ENCODE data around the gene CDKN2AIP. TPM values are rescaled to one million over a fixed set of nuclear protein-coding genes. Genes with fewer than 3 reads are reported as not detected.

CDKN2AIP gene
- total RNA-seq, 1 experiment from 2014 or later: 24.0 TPM

GRCh38 chr4:183448436-183448835 lies 4.0 kb downstream of the CDKN2AIP start:
- Histone ChIP-seq H2BK120ac (ENCODE audit: low read depth, low read length, poor library complexity, severe bottlenecking) (no peak overlapping the region), H3K79me2 (ENCODE audit: insufficient read depth, low read length) (peaks cover 3% of the 10 kb centered on the region; the same call in 1 of the 2 replicates), H4K5ac (ENCODE audit: insufficient read length, low read depth, low read length) (no peak overlapping the region), H3K4ac (ENCODE audit: low read depth, low read length) (no peak overlapping the region), H3K9ac (ENCODE audit: extremely low read depth, insufficient read length, low read length) (no peak overlapping the region), H3K23ac (ENCODE audit: insufficient read length, low read depth, low read length) (no peak overlapping the region), H3K56ac (ENCODE audit: insufficient read length, low read depth, low read length) (no peak overlapping the region), H3K9me3 (ENCODE audit: control insufficient read depth, low read depth, low read length) (no peaks in the 10 kb centered on the region), H3K18ac (ENCODE audit: insufficient read length, low read depth, low read length) (no peak overlapping the region), H2AK5ac (ENCODE audit: insufficient read length, low read length) (no peak overlapping the region), H3K4me2 (ENCODE audit: insufficient read depth, insufficient read length, low read length) (no peak overlapping the region), H2BK20ac (ENCODE audit: low read depth, low read length, poor library complexity, severe bottlenecking) (no peak overlapping the region), H2BK12ac (ENCODE audit: insufficient read length, low read depth, low read length) (no peak overlapping the region), H3K23me2 (ENCODE audit: insufficient read length, low read depth, low read length, poor library complexity, severe bottlenecking) (peaks cover 14% of the 10 kb centered on the region), H4K91ac (ENCODE audit: insufficient read length, low read depth, low read length) (no peak overlapping the region), H3K14ac (ENCODE audit: insufficient read depth, low read length) (no peak overlapping the region), H2BK15ac (ENCODE audit: low read depth, low read length) (no peak overlapping the region), H3K79me1 (ENCODE audit: insufficient read depth, low read depth, low read length, poor library complexity, severe bottlenecking) (no peaks in the 10 kb centered on the region), H2BK5ac (ENCODE audit: insufficient read length, low read length) (no peak overlapping the region), H4K8ac (replicated peaks; ENCODE audit: insufficient read length, low read depth, low read length) (no peak overlapping the region), H3K27me3 (ENCODE audit: insufficient read depth, low read length) (no peaks in the 10 kb centered on the region), H4K20me1 (ENCODE audit: control insufficient read depth, insufficient read depth, insufficient read length) (no peaks in the 10 kb centered on the region), H3T11ph (ENCODE audit: low read length) (no peak overlapping the region), H3K4me1 (ENCODE audit: insufficient read depth, low read length) (no peaks in the 10 kb centered on the region), H2AFZ (ENCODE audit: low read length) (no peak overlapping the region), H3K27ac (ENCODE audit: insufficient read length, low read depth, low read length) (no peak overlapping the region)
- TF ChIP-seq, protein P1, sequence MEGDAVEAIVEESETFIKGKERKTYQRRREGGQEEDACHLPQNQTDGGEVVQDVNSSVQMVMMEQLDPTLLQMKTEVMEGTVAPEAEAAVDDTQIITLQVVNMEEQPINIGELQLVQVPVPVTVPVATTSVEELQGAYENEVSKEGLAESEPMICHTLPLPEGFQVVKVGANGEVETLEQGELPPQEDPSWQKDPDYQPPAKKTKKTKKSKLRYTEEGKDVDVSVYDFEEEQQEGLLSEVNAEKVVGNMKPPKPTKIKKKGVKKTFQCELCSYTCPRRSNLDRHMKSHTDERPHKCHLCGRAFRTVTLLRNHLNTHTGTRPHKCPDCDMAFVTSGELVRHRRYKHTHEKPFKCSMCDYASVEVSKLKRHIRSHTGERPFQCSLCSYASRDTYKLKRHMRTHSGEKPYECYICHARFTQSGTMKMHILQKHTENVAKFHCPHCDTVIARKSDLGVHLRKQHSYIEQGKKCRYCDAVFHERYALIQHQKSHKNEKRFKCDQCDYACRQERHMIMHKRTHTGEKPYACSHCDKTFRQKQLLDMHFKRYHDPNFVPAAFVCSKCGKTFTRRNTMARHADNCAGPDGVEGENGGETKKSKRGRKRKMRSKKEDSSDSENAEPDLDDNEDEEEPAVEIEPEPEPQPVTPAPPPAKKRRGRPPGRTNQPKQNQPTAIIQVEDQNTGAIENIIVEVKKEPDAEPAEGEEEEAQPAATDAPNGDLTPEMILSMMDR (conservative IDR thresholded peaks at IDR 0.05): no peak
- no peak overlapping the region for H3K27ac Mint-ChIP-seq
- peaks cover 9 to 13% of the 10 kb centered on the region in 2 experiments for H3K4me1 Mint-ChIP-seq
- H3K27me3 Mint-ChIP-seq (ENCODE audit: low read depth): no peaks in the 10 kb centered on the region
- H3K9me3 Mint-ChIP-seq: peaks cover 0 to 2% of the 10 kb centered on the region in 2 experiments; a peak in 2 of 5 replicates
- DNase-seq: no peak
- H3K36me3 Mint-ChIP-seq (ENCODE audit: insufficient read depth in 1 of 3, low read depth in 3 of 3): peaks cover 24 to 54% (median 45%) of the 10 kb centered on the region in 3 experiments
- no CpG with 5 or more reads among the region's 3 CpGs for WGBS (ENCODE audit: extremely low coverage, insufficient read length, low lambda C conversion rate)
- H3K4me3 Mint-ChIP-seq: no peak overlapping the region; a peak in 1 of 5 replicates

All from H9 (cell line).